Osteocyte (in vitro differentiated cells): ENCODE results near the gene ERFL. TPM values are rescaled to one million over a fixed set of nuclear protein-coding genes. Genes with fewer than 3 reads are reported as not detected.

ENCODE experiments used
- DNase-seq: peaks from one replicate; pipeline ENCODE4 v3.0.0; 2021; ENCODE audit warnings: mixed read lengths; ENCODE audit not compliant: unreplicated experiment; ENCODE audit errors: extremely low spot score
- H3K27ac Mint-ChIP-seq: one replicate; pipeline ENCODE4 v1.8.0; 2021; ENCODE audit warnings: mild to moderate bottlenecking, mixed read lengths; ENCODE audit not compliant: unreplicated experiment
- H3K27me3 Mint-ChIP-seq: one replicate; pipeline ENCODE4 v1.8.0; 2021; ENCODE audit warnings: mixed read lengths; ENCODE audit not compliant: unreplicated experiment
- H3K36me3 Mint-ChIP-seq: one replicate; pipeline ENCODE4 v1.8.0; 2021; ENCODE audit warnings: mixed read lengths; ENCODE audit not compliant: unreplicated experiment
- H3K4me1 Mint-ChIP-seq: one replicate; pipeline ENCODE4 v1.8.0; 2021; ENCODE audit warnings: mixed read lengths; ENCODE audit not compliant: unreplicated experiment
- H3K4me3 Mint-ChIP-seq: one replicate; pipeline ENCODE4 v1.8.0; 2021; ENCODE audit warnings: mild to moderate bottlenecking, moderate library complexity, mixed read lengths; ENCODE audit not compliant: unreplicated experiment
- H3K9me3 Mint-ChIP-seq: one replicate; pipeline ENCODE4 v1.8.0; 2021; ENCODE audit warnings: mixed read lengths; ENCODE audit not compliant: unreplicated experiment
- CTCF ChIP-seq: fragments of 200-600 bp; sonication (generic); IDR thresholded peaks from 2 replicates; pipeline ENCODE4 v1.5.0; 2021; ENCODE audit warnings: antibody characterized with exemption, mild to moderate bottlenecking, moderate library complexity
- total RNA-seq: library from RNA; stranded (reverse); gene quantifications from 2 replicates; pipeline ENCODE4 v1.2.1, GENCODE V29; 2021

ERFL gene
- total RNA-seq, 1 donor from 2014 or later, result 0.38 TPM

GRCh38 chr19:41903193-41903953 lies 24.9 kb downstream of the ERFL start:
- Mint-ChIP-seq H3K27ac (no peak overlapping the region), H3K4me1 (no peaks in the 10 kb centered on the region), H3K27me3 (no peaks in the 10 kb centered on the region), H3K9me3 (no peaks in the 10 kb centered on the region), H3K36me3 (peaks cover 44% of the 10 kb centered on the region), H3K4me3 (no peak overlapping the region)
- DNase-seq, result no peak
- no peak for TF ChIP-seq CTCF

- H3K36me3 Mint-ChIP-seq, result peaks cover 46% of the 10 kb centered on the region
- no peaks in the 10 kb centered on the region for H3K4me1 Mint-ChIP-seq
- no peaks in the 10 kb centered on the region for H3K9me3 Mint-ChIP-seq
- no peak for TF ChIP-seq CTCF
- no peak for DNase-seq
- no peak overlapping the region for H3K27ac Mint-ChIP-seq
- H3K27me3 Mint-ChIP-seq, result no peaks in the 10 kb centered on the region
- H3K4me3 Mint-ChIP-seq, result no peak overlapping the region
These were observed 25.7 kb downstream of the ERFL start for GRCh38 chr19:41902594-41902993.

GRCh38 chr19:41901707-41902360 lies 26.4 kb downstream of the ERFL start:
- Mint-ChIP-seq H3K4me1 (no peaks in the 10 kb centered on the region), H3K27ac (no peak overlapping the region), H3K36me3 (peaks cover 43% of the 10 kb centered on the region), H3K9me3 (no peaks in the 10 kb centered on the region), H3K27me3 (no peaks in the 10 kb centered on the region), H3K4me3 (no peak overlapping the region)
- no peak for TF ChIP-seq CTCF
- no peak for DNase-seq

- Mint-ChIP-seq H3K36me3 (peaks cover 29% of the 10 kb centered on the region), H3K9me3 (no peaks in the 10 kb centered on the region), H3K4me1 (no peaks in the 10 kb centered on the region), H3K27ac (no peak overlapping the region), H3K27me3 (no peaks in the 10 kb centered on the region), H3K4me3 (no peak overlapping the region)
- TF ChIP-seq CTCF, result no peak
- DNase-seq, result no peak
These were observed 30.0 kb downstream of the ERFL start for GRCh38 chr19:41898235-41898634.

GRCh38 chr19:41897820-41898219 lies 30.4 kb downstream of the ERFL start:
- DNase-seq, result no peak
- H3K9me3 Mint-ChIP-seq, result no peaks in the 10 kb centered on the region
- H3K27ac Mint-ChIP-seq, result no peak overlapping the region
- no peak for TF ChIP-seq CTCF
- peaks cover 27% of the 10 kb centered on the region for H3K36me3 Mint-ChIP-seq
- no peak overlapping the region for H3K4me3 Mint-ChIP-seq
- H3K27me3 Mint-ChIP-seq, result no peaks in the 10 kb centered on the region
- H3K4me1 Mint-ChIP-seq, result no peaks in the 10 kb centered on the region
